SK-N-SH treated with all-trans-retinoic acid at 6 μM for 48 hours (cell line): ENCODE results near the gene IL16.

ENCODE experiments used
- ARNTL ChIP-seq: fragments of 450-650 bp; formaldehyde crosslinking; IDR thresholded peaks from 2 replicates; pipeline ENCODE4 v1.5.0; 2020; ENCODE audit warnings: low read depth, mild to moderate bottlenecking, moderate library complexity, borderline replicate concordance
- ISL1 ChIP-seq: fragments of 250-450 bp; sonication (Bioruptor Pico); IDR thresholded peaks from 2 replicates; pipeline ENCODE4 v2.1.2; 2022; ENCODE audit warnings: mild to moderate bottlenecking, moderate library complexity
- RARB ChIP-seq: fragments of 250-450 bp; sonication (Bioruptor Pico); IDR thresholded peaks from 2 replicates; pipeline ENCODE4 v1.8.0; 2021; ENCODE audit warnings: mild to moderate bottlenecking, moderate library complexity
- SNAI2 ChIP-seq: fragments of 250-450 bp; sonication (Bioruptor Pico); IDR thresholded peaks from 2 replicates; pipeline ENCODE4 v1.5.0; 2020; ENCODE audit warnings: mild to moderate bottlenecking, moderate library complexity
- ZFP3 ChIP-seq: fragments of 250-450 bp; sonication (Bioruptor Pico); IDR thresholded peaks from 2 replicates; pipeline ENCODE4 v1.5.0; 2020; ENCODE audit warnings: mild to moderate bottlenecking, moderate library complexity
- ZNF70 ChIP-seq: fragments of 450-650 bp; formaldehyde crosslinking; IDR thresholded peaks from 2 replicates; pipeline ENCODE4 v1.5.0; 2020; ENCODE audit warnings: mild to moderate bottlenecking, moderate library complexity
- TF ChIP-seq, protein P1 (sequence below): fragments of 250-450 bp; sonication (Bioruptor Pico); IDR thresholded peaks from 2 replicates; pipeline ENCODE4 v1.8.0; 2020; ENCODE audit warnings: mild to moderate bottlenecking, moderate library complexity, borderline replicate concordance

DNA sequence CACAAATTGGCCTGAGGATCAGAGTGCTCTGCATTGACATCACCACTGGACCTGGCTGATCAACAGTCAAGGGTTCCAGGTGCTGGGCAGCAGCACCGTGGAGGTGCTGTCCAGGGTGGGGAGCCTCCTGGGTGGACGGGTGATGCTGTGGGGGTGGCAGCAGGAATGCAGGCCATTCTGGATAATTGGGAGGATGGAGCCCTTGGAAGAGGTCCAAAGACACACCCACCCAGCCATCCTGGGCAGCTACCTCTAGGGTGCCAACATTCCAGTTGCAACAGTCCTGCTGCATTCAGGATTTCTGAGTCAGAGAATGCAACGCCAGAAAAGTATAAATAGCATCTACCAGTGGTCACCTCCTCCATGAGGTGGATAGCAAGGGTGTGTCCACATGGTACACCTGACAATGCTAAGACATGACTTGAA, 100.5 kb downstream of the IL16 start:
- TF ChIP-seq RARB (no peak), ARNTL (CRISPR knock-in tag) (no peak), ZFP3 (CRISPR knock-in tag) (no peak), ISL1 (CRISPR knock-in tag) (no peak), SNAI2 (CRISPR knock-in tag) (no peak), ZNF70 (CRISPR knock-in tag) (no peak)
- TF ChIP-seq, protein P1, sequence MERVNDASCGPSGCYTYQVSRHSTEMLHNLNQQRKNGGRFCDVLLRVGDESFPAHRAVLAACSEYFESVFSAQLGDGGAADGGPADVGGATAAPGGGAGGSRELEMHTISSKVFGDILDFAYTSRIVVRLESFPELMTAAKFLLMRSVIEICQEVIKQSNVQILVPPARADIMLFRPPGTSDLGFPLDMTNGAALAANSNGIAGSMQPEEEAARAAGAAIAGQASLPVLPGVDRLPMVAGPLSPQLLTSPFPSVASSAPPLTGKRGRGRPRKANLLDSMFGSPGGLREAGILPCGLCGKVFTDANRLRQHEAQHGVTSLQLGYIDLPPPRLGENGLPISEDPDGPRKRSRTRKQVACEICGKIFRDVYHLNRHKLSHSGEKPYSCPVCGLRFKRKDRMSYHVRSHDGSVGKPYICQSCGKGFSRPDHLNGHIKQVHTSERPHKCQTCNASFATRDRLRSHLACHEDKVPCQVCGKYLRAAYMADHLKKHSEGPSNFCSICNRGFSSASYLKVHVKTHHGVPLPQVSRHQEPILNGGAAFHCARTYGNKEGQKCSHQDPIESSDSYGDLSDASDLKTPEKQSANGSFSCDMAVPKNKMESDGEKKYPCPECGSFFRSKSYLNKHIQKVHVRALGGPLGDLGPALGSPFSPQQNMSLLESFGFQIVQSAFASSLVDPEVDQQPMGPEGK (CRISPR knock-in tag) = no peak
